Activated CD4-positive, alpha-beta T cell treated with anti-CD3 and anti-CD28 coated beads, Interleukin-2, amount 50 U/mL, for 48 hours (primary cell): ENCODE measurements around the gene PTGES3L.

ENCODE experiments used
- DNase-seq, 2 experiments: peaks; one replicate each; pipeline ENCODE4 v3.0.0-alpha.2; 2020

The PTGES3L gene

GRCh38 chr17:42979511-42980273 lies at the start of gene PTGES3L:
PTGES3L (minus strand) TSS chr17:42980080; CDS start chr17:42980053, 27 bp downstream.
- DNase-seq = peak; percentile 34 to 47

DNA sequence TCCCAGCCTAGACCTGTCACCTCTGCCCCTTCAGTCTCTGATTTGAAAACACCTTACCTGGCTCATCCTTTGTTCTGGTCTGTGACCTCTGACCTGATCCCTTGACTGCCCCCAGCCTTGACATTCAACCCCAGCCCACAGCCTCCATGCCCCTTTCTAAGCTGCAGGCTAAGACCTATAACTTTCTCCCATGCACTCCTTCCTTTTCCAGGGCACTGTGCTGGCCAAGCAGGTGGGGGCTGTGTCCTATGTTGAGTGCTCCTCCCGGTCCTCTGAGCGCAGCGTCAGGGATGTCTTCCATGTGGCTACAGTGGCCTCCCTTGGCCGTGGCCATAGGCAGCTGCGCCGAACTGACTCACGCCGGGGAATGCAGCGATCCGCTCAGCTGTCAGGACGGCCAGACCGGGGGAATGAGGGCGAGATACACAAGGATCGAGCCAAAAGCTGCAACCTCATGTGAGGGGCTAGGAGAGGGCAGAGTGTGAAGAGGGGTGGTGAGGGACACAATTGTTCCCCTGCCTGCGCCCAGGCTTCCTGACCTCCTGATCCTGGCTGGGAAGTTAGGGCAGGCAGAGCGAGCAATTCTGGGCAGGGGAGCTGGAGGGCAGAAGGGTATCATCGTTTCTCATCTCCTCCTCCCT lies 48.5 kb upstream of the PTGES3L start:
- no peak for DNase-seq

- no peak for DNase-seq
Observed at GRCh38 chr17:43027091-43028032, 47.5 kb upstream of the PTGES3L start.

DNA sequence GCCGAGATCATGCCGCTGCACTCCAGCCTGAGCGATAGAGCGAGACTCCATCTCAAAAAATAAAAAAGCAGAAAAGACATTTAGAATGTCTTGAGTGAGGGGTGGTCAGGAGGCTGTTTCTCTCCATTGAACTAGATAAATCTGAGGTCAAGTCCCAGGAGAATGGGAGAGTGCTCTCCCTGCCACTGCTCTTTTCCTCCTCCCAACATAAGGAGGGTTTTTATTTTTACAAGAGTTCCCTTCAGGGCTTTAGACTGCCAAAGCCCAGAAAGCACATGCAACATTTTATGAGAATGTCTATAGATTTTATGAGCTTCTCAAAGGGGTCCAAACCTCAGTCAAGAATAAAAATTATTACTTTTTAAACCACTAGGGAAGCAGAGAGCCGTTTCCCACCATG lies 46.7 kb upstream of the PTGES3L start:
- no peak for DNase-seq

DNA sequence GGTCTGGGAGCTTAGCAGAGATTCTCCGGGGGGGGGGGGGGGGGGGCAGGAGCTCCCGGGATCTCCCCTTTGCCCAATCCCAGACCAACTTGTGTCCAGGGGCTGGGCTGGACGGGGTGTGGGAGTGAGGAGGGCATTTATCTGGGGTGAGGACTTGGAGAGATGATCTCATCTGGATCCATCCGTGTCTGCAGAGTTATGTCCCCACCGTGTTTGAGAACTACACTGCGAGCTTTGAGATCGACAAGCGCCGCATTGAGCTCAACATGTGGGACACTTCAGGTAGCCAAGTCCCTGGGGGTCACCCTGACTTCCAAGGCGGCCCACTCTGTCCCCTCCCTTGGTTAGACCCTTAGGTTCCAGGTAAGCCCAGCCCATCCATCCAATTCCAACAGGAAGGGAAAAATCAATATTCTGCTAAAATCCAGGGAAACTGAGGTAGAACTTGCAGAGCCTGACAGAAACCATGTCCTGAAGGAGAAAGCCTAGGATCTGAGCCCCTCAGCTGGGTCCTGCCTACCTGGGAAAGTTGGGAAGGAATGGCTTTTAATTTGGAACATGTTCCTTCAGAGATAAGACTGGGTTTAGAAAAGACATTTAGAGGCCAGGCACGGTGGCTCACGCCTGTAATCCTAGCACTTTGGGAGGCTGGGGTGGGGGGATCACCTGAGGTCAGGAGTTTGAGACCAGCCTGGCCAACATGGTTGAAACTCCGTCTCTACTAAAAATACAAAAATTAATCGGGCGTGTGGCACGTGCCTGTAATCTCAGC lies 46.1 kb upstream of the PTGES3L start:
- no peak for DNase-seq

GRCh38 chr17:43025290-43025657 lies 45.4 kb upstream of the PTGES3L start:
- DNase-seq = no peak

- peak; percentile 76 to 83 for DNase-seq
Observed at GRCh38 chr17:43024407-43025289, 44.8 kb upstream of the PTGES3L start, which contains the start of gene RND2. RND2 (plus strand) TSS chr17:43025231; CDS start chr17:43025348, 117 bp downstream.

DNA sequence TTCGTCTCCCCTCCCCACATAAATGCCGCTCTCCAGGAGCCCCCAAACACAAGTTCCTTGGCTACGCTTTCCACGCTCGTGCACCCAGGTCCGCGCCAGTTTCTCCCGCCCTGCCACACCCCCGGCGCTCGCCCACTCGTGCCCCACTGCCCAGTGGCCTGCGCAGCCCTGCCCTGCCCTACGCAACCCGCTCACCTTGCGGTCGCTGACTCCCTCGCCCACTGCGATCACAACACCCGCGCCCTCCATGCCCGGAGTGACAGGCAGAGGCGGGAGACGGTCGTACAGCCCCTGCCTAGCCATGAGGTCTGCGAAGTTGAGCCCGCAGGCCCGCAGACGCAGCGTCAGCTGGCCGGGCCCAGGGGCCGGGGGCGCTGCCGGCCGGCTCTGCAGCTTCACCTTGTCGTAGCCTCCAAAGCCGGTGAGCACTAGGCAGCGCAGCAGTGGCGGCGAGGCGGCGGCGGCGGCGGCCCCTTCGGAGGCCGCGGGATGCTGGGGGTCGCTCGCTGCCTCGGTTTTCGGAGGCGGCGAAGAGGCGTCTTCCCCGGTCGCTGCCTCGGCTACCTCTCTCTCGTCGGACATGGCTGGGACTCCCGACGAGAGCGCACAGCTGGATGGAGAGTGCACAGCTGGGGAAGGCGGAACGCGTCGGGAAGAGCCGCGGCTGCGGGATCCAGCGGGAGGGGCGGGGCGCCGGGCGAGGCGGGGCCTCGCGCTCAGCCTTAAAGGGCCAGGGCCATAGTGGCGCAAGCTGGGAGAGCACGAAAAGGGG lies 42.0 kb upstream of the PTGES3L start, which contains the start of gene VAT1:
TSS of gene VAT1 (minus strand) at position 645 of the 772 bp plus-strand sequence. CDS start at position 582, 63 bp downstream.
- DNase-seq = peak; percentile 72 to 78

- DNase-seq = no peak
Observed at GRCh38 chr17:43020789-43021740, 41.2 kb upstream of the PTGES3L start.

DNA sequence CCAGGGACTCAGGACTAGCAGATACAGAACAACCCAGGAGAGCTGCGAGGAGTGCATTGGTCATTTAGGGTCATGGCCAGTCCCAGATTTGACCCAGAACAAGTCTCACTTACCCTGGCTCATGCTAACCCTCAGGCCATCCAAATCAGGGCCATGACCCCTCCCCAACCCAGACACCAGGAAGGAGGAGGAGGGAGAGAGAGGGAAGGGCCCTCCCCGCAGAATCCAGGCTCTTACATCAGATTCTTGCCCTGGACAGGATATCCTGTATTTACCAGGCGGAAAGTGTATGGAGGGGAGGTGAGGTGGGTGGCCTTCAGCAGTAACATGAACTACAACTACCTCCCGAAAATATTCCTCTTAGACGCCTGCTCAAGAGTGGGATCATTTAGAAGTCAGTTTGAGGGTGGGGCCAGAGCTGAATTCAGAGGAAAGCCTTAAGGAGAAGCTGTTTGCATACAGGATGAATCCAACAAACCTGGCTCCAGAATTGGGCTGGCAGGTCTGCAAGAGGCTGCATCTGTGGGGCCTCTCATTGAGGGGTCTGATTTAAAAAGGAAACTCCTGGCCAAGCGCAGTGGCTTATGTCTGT lies 40.2 kb upstream of the PTGES3L start:
- DNase-seq = no peak

DNA sequence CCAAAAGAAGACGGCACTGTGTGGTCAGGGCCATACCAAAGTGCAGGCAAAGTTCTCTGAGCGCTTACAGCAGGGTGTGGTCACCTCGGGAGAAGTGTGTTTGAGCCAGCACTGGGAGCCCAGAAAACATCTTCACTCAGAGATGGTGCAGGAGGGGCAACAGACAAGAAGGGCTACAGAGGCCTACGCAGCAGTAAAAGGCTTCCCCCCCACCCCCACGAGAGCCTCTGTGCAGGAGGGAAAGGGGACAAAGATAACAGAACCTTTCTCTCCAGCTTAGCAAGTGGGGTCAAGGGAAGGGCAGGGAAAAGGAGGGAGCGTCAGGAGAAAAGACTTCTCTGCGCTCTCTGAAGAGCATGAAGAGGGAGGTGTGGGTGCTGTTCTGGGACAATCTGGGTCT lies 39.5 kb upstream of the PTGES3L start:
- no peak for DNase-seq

GRCh38 chr17:43018932-43019331 lies 39.1 kb upstream of the PTGES3L start:
- DNase-seq = no peak

- DNase-seq = no peak
Observed at GRCh38 chr17:43018008-43018853, 38.4 kb upstream of the PTGES3L start.

GRCh38 chr17:43016216-43016615 lies 36.3 kb upstream of the PTGES3L start:
- DNase-seq = no peak

DNA sequence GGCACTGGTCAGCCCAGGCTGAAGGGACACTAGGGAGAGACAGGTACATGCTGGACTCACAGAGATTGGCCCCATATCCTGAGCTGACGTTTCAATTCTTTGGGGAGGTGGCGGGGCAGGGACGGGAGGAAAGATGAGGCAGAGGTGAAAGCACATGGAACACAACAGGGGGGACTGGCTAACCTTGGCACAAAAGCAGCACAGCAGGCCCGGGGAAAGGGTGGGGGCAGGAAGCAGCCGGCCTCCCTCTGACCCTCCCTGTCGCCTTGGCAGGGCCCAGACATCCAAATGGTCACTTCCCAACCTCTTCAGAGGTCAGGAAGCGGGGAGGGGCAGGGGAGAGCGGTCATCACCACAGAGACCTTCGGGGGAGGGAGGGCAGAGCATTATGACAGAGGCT lies 35.7 kb upstream of the PTGES3L start:
- no peak for DNase-seq

DNA sequence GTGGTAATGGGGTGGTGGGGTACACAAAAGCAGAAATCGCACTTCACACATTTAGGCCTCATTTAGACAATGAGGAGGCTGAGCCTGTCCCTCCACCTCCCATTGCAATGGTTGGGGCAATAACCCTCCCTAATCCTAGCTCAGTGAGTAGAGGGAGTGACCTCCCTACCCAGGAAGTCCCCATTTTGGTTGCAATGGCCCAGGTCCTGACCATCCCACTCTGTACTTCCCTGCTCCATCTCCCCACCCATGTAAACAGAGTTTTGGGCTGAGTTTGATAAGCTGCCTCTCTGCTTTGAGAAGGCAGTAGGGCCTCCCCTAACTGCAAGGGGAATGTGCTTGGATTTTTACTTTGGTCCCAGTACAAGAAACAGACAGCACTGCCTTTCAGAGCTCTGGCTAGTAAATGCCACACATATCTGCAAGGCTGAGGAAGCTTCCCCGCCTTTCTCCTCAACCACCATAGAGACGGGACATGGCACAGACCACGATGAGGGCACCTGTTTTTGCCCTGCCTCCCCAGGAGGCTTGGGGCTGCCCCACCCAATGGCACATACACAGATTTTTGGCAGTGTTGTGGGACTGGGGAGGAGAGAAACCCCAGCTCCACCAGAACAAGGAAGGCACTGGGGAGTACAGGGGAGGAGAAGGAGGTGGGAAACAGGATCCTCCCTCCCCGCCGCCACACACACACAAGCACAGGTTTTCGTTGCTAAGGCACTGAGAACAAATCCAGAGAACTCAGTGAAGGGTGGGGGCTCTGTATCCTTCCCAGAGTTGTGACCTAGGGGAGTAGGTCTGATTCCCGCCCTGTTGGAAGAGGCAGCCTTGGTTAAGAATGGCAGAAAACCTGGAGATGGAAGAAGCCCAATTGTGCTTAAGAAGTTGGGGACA lies 35.0 kb upstream of the PTGES3L start:
- DNase-seq = no peak
